Right lung (tissue), 5 donors: ENCODE measurements around the gene KCNS1. TPM values are rescaled to one million over a fixed set of nuclear protein-coding genes. Genes with fewer than 3 reads are reported as not detected.
"Not testable (repeated sequence)": the region's sequence is repeated elsewhere in the genome, so short reads cannot be mapped to it uniquely, and the experiment has no call there.

Experiments used
- DNase-seq, 2 donors: peaks; one replicate each; pipeline ENCODE4 v3.0.0-alpha.2; 2013
- polyA plus RNA-seq, 5 donors: library from polyadenylated mRNA; unstranded; fragments of 120-200 nt; gene quantifications; one replicate each; pipeline versions ENCODE4 v1.2.1 to v1.2.3, GENCODE V29; 2013; ENCODE audit warnings: inconsistent platforms in 1 of 5, low replicate concordance in 1 of 5; ENCODE audit not compliant: insufficient read length in 5 of 5, insufficient read depth in 1 of 5

KCNS1 gene
- polyA plus RNA-seq, 5 donors, result 0.03 to 0.09 (median 0.04) TPM; not detected in 1

- no peak for DNase-seq
Measured at GRCh38 chr20:45080867-45081624, 19.9 kb downstream of the KCNS1 start.

DNA sequence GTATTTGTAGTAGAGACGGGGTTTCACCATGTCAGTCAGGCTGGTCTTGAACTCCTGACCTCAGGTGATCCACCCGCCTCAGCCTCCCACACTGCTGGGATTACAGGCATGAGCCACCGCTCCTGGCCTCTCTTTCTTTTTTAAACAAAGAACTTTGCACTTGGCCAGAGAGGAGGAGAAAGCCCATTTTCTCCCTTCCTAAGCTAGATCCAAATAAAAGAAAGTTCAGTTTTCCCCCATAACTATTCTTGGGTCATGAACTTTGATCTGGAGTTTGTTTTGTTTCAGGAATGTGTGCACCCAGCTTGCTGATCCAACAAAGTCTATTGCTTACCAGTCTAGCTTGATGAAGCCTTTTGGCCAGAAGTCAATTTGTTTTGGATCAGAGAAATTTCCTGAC is 23.4 kb downstream of the KCNS1 start:
- DNase-seq, result no peak

- no peak for DNase-seq
Measured at GRCh38 chr20:45073221-45073620, 27.7 kb downstream of the KCNS1 start.

DNA sequence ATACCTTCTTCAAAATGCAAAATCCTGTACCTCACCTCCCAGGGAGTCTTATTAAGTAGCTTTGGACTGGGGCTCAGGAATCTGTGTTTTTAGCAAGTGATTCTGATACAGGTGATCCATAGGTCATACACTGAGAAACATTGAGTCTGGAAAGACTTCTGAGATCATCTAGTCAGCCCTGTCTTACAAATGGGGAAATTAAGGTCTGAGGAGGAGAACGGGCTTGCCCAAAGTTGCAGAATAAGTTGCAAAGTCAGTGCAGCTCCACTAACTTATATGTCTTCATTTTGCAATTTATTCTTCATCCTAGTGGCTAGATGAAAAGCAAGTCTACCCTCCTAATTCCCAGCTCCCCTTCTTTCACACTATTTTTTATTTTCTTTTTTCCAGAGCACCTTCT is 28.9 kb downstream of the KCNS1 start:
- DNase-seq, result no peak

DNA sequence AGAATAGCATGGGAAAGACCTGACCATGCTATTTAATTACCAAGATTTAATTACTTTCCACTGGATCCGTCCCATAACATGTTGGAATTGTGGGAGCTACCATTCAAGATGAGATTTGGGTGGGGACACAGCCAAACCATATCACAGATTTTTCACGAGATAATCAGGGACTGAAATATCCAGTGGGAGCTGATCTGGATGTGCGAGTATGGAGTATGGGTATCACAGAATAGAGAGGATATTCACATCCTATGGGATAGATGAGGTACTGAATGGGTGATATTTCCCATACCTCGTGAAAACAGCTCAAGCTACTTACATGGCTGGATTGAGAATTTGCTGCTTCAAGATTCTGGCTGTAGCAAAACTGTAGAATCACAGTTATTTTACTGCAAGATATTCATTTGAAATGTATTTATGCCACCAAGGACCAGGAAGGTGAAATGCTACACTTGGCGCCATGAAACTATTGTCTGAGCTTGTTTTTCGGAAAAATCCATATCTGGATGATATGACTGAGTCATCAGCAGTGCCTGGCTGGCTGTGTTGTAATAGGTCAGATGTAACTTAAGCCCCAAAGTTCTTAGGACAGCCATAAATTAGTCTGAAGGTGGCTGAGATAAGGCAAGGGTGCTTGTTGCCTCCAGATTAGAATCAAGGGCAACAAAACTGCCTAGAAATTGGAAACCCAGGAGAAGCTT is 29.8 kb downstream of the KCNS1 start:
- DNase-seq, result no peak

DNA sequence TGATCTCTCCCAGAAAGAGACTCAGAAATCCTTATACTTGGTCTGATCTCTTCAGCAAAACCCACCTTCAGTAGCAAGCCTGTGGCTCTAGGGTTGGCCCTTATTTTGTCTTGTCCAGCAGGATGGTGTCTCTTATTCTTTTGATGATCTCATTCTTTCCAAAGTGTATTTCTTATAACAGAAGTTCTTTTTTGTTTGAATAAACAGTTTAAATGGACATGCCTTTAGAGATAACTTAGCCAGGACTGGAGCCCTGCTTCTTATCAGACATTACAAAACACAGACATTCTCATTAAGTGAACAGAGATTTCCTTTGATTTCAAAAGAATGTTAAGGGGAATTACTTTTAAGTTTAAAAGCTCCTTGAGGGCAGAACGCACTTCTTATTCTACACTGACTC is 31.7 kb downstream of the KCNS1 start:
- DNase-seq, result no peak

DNA sequence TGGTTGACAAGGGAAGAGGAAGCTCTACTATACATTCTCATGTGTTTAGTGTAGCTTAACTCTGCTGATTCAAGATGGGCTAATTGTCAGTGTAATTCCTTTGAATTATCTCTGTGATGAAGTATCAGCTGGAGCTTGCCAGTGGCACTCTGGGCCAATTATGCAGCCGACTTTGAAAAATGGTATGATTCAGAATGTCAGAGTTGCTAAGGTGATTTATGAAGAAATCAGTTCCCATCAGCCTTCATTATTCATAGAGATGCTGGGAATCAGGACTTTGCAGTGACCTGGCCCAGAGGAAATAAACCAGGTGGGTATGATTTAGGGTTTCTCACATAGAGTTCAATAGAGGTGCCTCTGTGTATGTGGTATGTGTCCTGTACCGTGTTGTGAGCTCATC is 33.4 kb downstream of the KCNS1 start:
- no peak for DNase-seq

- no peak for DNase-seq
Measured at GRCh38 chr20:45067087-45067486, 33.8 kb downstream of the KCNS1 start.

DNA sequence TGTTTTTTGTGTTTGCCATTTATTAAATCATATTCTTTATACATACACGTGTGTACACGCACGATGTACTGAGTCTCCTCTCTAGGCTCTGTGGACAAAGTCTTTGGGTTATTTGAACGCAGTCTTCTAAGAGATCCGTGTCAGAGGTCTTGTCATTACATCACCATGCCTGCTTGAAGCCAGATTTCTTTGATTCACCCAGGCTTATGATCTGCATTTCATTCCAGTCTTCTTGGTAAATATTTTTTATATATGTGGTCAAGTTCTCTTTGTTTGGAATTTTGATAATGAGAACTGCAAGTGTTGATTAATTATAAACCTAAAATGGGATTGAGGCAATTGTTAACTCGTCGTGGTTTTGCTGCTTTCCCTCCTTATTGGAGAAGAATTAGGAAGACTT is 34.6 kb downstream of the KCNS1 start:
- no peak for DNase-seq

DNA sequence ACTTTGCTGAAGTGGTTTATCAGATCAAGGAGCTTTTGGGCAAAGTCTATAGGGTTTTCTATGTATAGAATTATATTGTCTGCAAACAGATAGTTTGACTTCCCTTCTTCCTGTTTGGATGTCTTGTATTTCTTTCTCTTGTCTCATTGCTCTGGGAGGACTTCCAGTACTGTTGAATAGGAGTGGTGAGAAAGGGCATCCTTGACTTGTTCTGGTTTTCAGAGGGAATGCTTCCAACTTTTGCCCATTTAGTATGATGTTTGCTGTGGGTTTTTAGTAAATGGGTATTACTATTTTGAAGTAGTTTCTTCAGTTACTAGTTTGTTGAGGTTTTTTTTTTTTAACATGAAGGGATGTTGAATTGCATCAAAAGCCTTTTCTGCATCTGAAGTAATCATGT is 36.1 kb downstream of the KCNS1 start:
- no peak for DNase-seq

DNA sequence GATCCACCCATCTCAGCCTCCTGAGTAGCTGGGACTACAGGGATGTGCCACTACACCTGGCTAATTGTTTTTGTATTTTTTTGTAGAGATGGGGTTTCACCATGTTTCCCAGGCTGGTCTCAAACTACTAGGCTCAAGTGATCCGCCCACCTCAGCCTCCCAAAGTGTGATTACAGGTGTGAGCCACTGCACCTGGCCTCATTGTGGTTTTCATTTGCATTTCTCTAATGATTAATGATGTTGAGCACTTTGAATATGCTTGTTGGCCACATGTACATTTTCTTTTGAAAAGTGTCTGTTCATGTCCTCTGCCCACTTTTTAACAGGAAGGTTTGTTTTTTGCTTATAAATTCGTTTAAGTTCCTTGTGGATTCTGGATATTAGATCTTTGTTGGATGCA is 37.8 kb downstream of the KCNS1 start:
- not testable (repeated sequence) for DNase-seq

GRCh38 chr20:45061244-45061643 is 39.7 kb downstream of the KCNS1 start:
- DNase-seq, result no peak

DNA sequence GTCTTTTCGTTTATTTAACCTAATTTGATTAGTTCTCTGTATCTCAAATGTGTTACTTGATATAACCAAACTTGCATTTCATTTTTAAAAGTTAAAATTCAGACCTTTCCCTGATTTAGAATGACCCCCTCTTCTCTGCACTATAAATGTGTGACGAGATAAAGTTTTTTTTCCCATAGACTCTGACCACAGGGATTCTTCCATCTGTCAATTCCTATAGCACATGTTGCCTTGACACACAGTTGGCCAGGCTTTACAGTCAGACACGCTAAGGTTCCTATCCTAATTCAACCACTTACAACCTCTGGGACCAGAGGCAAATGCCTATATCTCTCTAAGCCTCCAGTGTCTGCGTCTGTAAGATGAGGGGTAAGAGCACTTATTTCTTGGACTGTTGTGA is 40.6 kb downstream of the KCNS1 start:
- DNase-seq, result no peak

DNA sequence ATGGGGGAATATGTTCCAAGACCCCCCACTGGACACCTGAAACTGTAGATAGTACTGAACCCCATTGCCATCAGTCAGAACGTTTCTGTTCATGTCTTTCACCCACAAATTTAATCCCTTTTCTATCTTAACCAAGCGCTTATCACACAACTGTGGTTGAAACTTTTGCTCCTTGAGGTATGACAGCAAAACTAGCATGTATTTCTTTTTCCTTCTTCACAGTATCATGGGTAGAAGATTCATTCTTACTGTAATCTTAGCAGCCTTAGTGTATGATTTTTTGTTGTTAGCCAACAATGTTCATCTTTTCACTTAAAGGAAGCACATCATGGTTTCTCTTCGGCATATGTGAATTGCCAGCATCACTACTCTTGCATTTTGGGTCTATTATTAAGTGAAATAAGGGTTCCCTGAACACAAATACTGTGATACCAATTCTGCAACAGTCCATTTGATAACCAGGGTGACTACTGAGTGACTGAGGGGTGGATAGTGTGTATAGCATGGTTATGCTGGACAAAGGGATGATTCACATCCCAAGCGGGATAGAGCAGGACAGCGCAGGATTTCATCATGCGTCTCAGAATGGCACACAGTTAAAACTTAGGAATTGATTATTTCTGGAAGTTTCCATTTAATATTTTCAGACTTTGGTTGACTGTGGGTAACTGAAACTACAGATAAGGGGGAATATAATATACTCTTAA is 41.8 kb downstream of the KCNS1 start:
- DNase-seq, result no peak

DNA sequence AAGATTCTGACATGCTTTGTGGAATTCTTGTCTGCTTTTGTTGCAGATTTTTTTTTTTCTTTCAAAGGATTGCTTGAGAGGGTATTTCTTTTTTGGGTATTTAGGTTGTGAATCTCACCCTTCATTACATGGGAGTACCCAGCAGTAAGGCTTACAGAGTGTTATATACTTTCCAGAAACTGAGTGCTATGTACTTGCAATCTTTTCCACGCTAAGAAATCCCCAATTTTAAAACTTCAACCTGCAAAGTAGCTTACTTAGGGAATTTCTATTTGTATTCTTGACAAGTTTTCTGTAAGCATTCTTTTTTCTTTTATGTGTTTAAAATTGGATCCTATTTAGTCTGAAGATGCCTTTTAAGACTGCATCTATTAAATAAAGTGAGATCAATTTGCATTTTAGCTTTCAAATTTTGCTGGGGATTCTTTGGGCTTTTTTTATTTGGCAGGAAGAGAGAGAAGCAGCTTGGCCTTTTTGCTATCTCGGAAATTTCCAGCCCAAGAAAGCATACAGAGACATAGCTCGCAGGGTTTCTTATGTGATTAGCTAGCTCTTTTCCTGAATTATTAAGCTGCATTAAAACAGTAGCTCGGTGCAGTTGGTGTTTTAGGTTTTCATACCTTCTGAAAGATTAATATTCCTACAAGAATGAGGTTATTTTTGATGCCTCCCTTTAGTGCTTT is 42.6 kb downstream of the KCNS1 start:
- DNase-seq, result no peak

GRCh38 chr20:45056473-45057173 is 44.3 kb downstream of the KCNS1 start:
- DNase-seq, result no peak

DNA sequence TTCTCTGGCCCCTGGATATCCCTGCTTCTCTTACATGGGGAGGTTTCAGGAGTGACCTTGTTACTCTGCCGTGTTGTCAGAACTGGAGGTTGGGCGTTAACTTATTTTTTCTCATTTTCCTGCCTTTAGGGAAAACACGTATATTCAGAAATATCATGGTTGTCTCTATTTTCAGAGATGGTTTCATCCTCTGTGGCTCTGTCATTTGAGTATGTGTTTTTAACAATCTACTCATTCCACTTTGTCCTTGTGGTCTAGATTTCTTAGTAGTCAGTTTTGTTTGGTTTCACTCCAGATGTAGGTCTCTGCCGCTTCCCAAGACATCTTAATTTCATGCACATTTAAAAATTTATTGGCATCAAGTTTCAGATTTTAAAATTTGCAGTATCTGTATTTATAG is 45.9 kb downstream of the KCNS1 start:
- DNase-seq, result no peak

DNA sequence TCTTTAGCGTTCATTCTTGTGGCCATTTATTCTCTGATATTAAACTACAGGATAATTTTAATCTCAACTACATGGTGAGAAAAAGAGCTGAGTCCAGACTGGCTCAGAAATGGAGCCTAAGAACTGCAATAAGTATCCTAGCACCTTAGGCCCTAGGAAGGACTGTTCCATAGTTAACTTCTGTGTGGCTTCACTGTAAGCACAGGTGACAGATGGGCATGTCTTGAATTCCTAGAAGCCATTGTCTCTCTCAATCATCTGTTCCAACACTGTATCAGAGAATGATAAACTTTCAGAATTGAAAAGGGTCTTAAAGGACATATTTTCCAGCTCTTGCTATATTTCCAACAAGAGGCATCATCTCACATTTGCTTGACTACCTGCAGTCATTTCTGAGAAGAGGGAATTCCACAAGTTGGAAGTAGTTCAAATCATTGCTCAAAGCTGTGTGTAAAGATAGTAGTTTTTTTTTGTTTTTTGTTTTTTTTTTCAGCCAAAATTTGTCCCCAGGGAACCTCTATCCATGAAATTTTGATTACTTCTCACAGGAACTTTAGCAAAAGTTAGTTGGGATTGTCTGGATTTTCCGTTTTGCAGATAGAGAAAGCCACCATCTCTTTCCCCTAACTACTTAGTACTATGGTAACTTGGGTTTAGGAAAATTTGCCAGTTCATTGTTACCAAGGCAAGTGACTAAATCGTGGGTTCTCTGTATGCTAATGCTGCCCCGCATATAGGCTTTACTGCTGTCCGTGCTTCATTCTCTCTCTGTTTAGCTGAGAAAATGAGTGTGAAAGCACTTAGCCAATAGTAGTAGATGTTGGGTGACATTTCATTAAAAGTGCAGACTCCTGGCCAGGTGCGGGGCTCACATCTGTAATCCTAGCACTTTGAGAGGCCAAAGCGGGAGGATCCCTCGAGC is 47.2 kb downstream of the KCNS1 start:
- no peak for DNase-seq

GRCh38 chr20:45052698-45053429 is 48.1 kb downstream of the KCNS1 start:
- DNase-seq, result no peak
